Omental fat pad (tissue), 4 donors: ENCODE measurements around the gene RIMBP2. TPM values are rescaled to one million over a fixed set of nuclear protein-coding genes. Genes with fewer than 3 reads are reported as not detected.

Experiments
- ATAC-seq: fragments of 150-250 bp; one replicate; pipeline ENCODE4 v1.9.1; 2016; ENCODE audit warnings: mild to moderate bottlenecking, moderate library complexity; ENCODE audit not compliant: low FRiP score
- DNase-seq: peaks from one replicate; pipeline ENCODE4 v3.0.0-alpha.2; 2019; ENCODE audit warnings: low spot score
- CTCF ChIP-seq, 3 donors: fragments of 450-650 bp; IDR thresholded peaks; one replicate each; pipeline ENCODE4 v1.5.1; 2016 to 2017; ENCODE audit warnings: antibody characterized with exemption in 3 of 3, mild to moderate bottlenecking in 3 of 3, moderate library complexity in 2 of 3
- total RNA-seq, 4 donors: library from RNA; depleted of rRNA; stranded (reverse); fragments of >200 nt; gene quantifications; one replicate each; pipeline ENCODE4 v1.1.0, GENCODE V29; 2016

RIMBP2 gene
- total RNA-seq, 4 donors from 2014 or later, result 0.36 to 3.2 (median 1.6) TPM; not detected in 1

GRCh38 chr12:130634866-130635265 is 81.2 kb downstream of the RIMBP2 start:
- ATAC-seq, result no peak
- TF ChIP-seq CTCF (IDR thresholded peaks at IDR 0.05), result no peak
- DNase-seq, result no peak

- no peak for ATAC-seq
- TF ChIP-seq CTCF (IDR thresholded peaks at IDR 0.05), result no peak
- no peak for DNase-seq
Measured at GRCh38 chr12:130633771-130634170, 82.3 kb downstream of the RIMBP2 start.

GRCh38 chr12:130632642-130633041 is 83.5 kb downstream of the RIMBP2 start:
- TF ChIP-seq CTCF (IDR thresholded peaks at IDR 0.05), result no peak
- ATAC-seq (no peak), DNase-seq (no peak)

GRCh38 chr12:130628304-130628703 is 87.8 kb downstream of the RIMBP2 start:
- TF ChIP-seq CTCF (IDR thresholded peaks at IDR 0.05), result no peak
- ATAC-seq (no peak), DNase-seq (no peak)

- no peak for DNase-seq
- no peak for ATAC-seq
- no peak for TF ChIP-seq CTCF (IDR thresholded peaks at IDR 0.05)
Measured at GRCh38 chr12:130627175-130627574, 88.9 kb downstream of the RIMBP2 start.

- no peak for DNase-seq
- no peak for TF ChIP-seq CTCF (IDR thresholded peaks at IDR 0.05)
- no peak for ATAC-seq
Measured at GRCh38 chr12:130626601-130627000, 89.5 kb downstream of the RIMBP2 start.

- DNase-seq, result no peak
- no peak for ATAC-seq
- no peak for TF ChIP-seq CTCF (IDR thresholded peaks at IDR 0.05)
Measured at GRCh38 chr12:130625201-130625600, 90.9 kb downstream of the RIMBP2 start.
